SK-N-MC (cell line): Measurements from ENCODE around the gene CDK9.
A peak's percentile ranks its signal among the peaks of the same experiment; 100 is the strongest.

ENCODE experiments used
- DNase-seq: peaks from one replicate; pipeline ENCODE4 v3.0.0-alpha.2; 2011; ENCODE audit warnings: low read depth, low spot score
- H3K27ac ChIP-seq: fragments of 200-600 bp; sonication (generic); 2 replicates; pipeline ENCODE4 v1.5.1; 2016; ENCODE audit warnings: mixed run types
- H3K36me3 ChIP-seq: fragments of 200-600 bp; sonication (generic); 2 replicates; pipeline ENCODE4 v1.6.1; 2017; ENCODE audit warnings: antibody characterized with exemption, low read length, mixed read lengths; ENCODE audit not compliant: insufficient read depth
- H3K4me3 ChIP-seq: fragments of 200-600 bp; sonication (generic); 2 replicates; pipeline ENCODE4 v1.5.1; 2016
- H3K9ac ChIP-seq: fragments of 200-600 bp; sonication (generic); 2 replicates; pipeline ENCODE4 v1.8.0; 2017; ENCODE audit warnings: mixed run types, mixed read lengths; ENCODE audit not compliant: insufficient read length
- H3K9me3 ChIP-seq: fragments of 200-600 bp; sonication (generic); 2 replicates; pipeline ENCODE4 v1.6.1; 2017; ENCODE audit warnings: low read depth, mild to moderate bottlenecking, antibody characterized with exemption, low read length, moderate library complexity, mixed read lengths
- EZH2 ChIP-seq: fragments of 200-600 bp; sonication (generic); IDR thresholded peaks from one replicate; pipeline ENCODE4 v1.6.1; 2017; ENCODE audit warnings: antibody characterized with exemption
- FOXP2 ChIP-seq: optimal IDR thresholded peaks from 2 replicates; pipeline ENCODE3; 2011; ENCODE audit warnings: mild to moderate bottlenecking, moderate library complexity; ENCODE audit not compliant: insufficient read depth; ENCODE audit errors: extremely low read length, control extremely low read depth
- POLR2AphosphoS5 ChIP-seq: IDR thresholded peaks from 2 replicates; pipeline ENCODE4 v1.6.1; 2012; ENCODE audit warnings: mild to moderate bottlenecking, low read depth, low read length, borderline replicate concordance

Gene CDK9

DNA sequence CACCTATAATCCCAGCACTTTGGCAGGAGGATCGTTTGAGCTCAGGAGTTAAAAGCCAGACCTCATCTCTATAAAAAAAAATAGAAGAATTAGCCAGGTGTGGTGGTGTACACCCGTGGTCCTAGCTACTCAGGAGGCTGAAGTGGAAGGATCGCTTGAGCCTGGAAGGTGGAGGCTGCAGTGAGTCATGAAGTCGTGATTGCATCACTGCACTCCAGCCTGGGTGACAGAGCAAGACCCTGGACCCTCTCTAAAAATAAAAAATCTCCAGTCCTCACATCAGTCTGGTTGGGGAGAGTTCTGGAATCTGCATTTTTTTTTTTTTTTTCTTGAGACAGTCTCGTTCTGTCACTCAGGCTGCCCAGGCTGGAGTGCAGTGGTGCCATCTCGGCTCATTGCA lies 26.2 kb downstream of the CDK9 start:
- no peak for TF ChIP-seq POLR2AphosphoS5
- no peak for TF ChIP-seq EZH2
- no peak for TF ChIP-seq FOXP2
- Histone ChIP-seq H3K27ac (0 out of 2 replicates have a peak overlapping the region, but pooled peaks have one; percentile 1), H3K9ac (no peak overlapping the region), H3K9me3 (no peaks in the 10 kb centered on the region), H3K36me3 (peaks cover 25% of the 10 kb centered on the region; the same call in 1 of the 2 replicates), H3K4me3 (no peak overlapping the region)
- DNase-seq, result no peak

DNA sequence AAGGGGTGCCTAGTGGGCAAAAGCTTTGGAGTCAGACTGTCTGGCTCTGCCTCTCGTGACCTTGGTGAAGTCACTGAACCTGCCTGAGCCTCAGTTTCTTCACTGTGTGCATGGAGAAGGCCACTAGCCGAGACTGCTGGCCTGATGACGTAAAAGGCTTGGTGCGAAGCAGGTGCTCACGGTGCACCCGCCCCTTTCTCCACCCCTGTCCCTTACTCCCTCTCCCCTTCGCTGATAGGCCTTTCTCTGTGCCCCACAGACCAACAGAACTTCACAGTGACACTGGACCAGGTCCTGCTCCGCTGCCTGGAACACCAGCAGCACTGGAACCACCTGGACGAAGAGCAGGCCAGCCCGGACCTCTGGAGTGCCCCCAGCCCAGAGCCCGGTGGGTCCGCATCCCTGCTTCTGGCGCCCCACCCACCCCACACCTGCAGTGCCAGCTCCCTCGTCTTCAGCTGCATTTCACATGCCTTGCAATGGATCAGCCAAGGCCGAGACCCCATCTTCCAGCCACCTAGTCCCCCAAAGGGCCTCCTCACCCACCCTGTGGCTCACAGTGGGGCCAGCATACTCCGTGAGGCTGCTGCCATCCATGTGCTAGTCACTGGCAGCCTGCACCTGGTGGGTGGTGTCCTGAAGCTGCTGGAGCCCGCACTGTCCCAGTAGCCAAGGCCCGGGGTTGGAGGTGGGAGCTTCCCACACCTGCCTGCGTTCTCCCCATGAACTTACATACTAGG lies 27.3 kb downstream of the CDK9 start:
- Histone ChIP-seq H3K36me3 (peaks cover 27% of the 10 kb centered on the region; the same call in 1 of the 2 replicates), H3K4me3 (no peak overlapping the region), H3K9ac (no peak overlapping the region), H3K27ac (no peak overlapping the region), H3K9me3 (no peaks in the 10 kb centered on the region)
- TF ChIP-seq POLR2AphosphoS5 (no peak), EZH2 (no peak), FOXP2 (no peak)
- no peak for DNase-seq

DNA sequence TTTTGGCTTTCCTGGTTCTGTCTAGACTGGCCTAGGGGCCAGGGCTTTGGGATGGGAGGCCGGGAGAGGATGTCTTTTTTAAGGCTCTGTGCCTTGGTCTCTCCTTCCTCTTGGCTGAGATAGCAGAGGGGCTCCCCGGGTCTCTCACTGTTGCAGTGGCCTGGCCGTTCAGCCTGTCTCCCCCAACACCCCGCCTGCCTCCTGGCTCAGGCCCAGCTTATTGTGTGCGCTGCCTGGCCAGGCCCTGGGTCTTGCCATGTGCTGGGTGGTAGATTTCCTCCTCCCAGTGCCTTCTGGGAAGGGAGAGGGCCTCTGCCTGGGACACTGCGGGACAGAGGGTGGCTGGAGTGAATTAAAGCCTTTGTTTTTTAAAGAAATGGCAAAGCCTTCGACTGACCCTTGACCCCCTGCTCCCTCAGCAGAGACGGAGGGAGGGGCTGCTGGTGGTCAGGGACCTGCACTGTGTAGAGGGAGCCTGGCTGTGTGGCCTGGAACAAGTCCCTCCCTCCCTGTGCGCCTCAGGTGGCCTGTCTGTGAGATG lies 27.9 kb downstream of the CDK9 start:
- no peaks in the 10 kb centered on the region for H3K9me3 ChIP-seq
- peaks cover 22% of the 10 kb centered on the region; the same call in 1 of the 2 replicates for H3K36me3 ChIP-seq
- DNase-seq, result no peak
- H3K4me3 ChIP-seq, result no peak overlapping the region
- TF ChIP-seq POLR2AphosphoS5, result no peak
- TF ChIP-seq EZH2, result no peak
- TF ChIP-seq FOXP2, result no peak
- no peak overlapping the region for H3K27ac ChIP-seq
- H3K9ac ChIP-seq, result no peak overlapping the region

DNA sequence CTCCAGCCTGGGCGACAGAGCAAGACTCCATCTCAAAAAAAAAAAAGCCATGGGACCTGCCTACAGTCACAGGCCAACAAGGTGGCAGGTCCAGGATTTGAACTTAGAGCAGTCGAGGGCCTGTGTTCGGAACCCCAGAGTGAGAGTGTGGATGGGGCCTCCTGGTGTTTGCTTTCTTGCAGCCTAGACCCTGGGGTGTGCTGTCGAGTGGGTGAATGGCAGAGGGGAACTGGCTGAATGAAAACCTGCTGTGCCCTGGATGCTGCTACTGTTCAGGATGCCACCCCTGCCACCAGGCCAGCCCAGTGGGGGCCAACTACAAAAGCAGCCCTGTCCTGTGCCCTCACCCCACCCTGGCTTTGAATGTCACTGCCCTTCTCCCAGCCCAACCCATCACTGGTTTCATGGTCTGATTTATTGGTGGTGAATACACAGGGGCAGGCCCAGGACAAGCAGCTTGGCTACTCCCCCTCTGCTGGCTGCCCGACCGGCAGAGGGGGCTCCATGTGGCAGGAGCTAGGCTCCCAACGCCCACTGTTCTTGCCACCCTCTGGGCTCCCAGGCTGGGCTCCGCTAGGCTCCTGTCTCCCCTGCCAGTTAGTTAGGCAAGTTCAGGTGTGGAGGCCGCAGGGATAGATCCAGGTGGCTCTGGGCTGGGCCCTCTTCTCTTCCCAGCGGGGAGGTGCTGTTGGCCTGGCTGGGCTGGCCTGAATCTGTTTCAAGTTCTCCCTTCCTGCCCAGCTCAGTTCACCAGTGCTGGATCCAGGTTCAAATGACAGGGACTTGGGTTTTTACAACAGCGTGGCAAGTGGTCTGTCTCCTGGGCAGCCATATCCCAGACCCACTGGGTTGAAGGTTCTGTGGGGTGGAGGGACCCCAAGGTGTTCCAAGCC lies 29.0 kb downstream of the CDK9 start:
- Histone ChIP-seq H3K9me3 (no peaks in the 10 kb centered on the region), H3K27ac (no peak overlapping the region), H3K36me3 (peaks cover 20% of the 10 kb centered on the region; the same call in 1 of the 2 replicates), H3K9ac (no peak overlapping the region), H3K4me3 (no peak overlapping the region)
- DNase-seq, result no peak
- TF ChIP-seq FOXP2 (no peak), POLR2AphosphoS5 (no peak), EZH2 (no peak)

DNA sequence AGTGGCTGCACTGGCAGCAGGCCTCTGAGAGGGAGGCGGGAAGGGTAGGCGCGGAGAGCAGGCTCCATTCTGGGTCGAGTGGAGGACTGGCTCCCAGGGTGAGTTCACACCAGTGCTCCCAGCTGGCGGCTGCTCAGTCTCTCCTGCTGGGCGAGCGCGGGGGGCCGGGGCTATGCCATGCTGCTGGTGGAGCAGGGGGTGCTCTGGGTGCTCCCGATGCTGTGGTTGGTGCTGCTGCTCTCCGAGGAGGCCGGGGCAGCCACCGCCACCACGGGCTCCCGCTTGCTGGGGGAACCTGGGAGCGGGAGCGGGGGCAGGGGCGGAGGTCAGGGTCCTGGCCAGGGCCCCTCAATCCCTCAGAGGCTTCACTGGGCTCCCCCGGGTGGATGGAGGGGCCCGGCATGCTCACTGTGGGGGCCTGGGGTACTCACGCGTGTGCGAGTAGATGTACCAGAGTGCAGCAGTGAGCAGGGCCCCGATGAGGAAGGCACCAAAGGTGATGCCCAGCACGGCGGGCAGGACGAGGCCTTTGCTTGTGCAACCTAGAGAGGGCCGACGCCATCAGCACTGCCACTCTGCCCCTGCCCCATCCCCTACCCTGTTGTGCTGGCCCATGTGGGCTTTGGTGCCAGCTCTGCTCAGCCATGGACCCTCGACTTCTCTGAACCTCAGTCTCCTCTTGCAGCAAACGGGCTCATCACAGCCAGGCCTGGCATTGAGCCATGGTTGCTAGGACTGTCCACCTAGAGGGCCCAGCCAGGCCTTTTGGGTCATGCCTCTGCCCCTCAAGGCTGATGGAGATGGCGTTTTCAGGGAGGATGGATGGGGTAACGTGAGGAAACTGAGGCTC lies 29.9 kb downstream of the CDK9 start:
- Histone ChIP-seq H3K9ac (no peak overlapping the region), H3K36me3 (peaks cover 20% of the 10 kb centered on the region; the same call in 1 of the 2 replicates)
- DNase-seq, result no peak

DNA sequence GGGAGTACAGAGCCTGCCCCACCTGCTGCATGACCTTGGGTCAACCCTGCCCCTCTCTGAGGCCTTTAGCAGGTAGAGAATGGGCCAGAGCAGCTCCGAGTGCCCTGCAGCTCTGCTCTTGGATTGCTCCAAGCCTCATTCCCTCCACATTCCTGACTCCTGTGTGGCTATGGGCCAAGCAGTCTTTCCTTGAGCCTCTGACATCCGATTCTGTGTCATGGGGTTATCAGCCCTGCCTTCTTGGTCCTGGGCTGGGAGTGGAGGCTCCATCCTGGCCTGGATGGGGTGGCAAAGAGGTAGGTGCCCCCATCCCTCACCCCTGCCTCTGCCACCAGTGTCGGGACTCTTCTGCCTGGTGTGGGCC lies 30.5 kb downstream of the CDK9 start:
- TF ChIP-seq EZH2, result no peak
- TF ChIP-seq FOXP2, result no peak
- TF ChIP-seq POLR2AphosphoS5, result no peak
- DNase-seq, result no peak
- H3K4me3 ChIP-seq, result no peak overlapping the region
- no peak overlapping the region for H3K9ac ChIP-seq
- peaks cover 20% of the 10 kb centered on the region; the same call in 1 of the 2 replicates for H3K36me3 ChIP-seq
- no peaks in the 10 kb centered on the region for H3K9me3 ChIP-seq
- H3K27ac ChIP-seq, result no peak overlapping the region

More for the DNA sequence above, 29.9 kb downstream of the CDK9 start:
- Histone ChIP-seq H3K9me3 (no peaks in the 10 kb centered on the region), H3K4me3 (no peak overlapping the region), H3K27ac (no peak overlapping the region)
- TF ChIP-seq FOXP2, result no peak
- TF ChIP-seq EZH2, result no peak
- TF ChIP-seq POLR2AphosphoS5, result no peak

DNA sequence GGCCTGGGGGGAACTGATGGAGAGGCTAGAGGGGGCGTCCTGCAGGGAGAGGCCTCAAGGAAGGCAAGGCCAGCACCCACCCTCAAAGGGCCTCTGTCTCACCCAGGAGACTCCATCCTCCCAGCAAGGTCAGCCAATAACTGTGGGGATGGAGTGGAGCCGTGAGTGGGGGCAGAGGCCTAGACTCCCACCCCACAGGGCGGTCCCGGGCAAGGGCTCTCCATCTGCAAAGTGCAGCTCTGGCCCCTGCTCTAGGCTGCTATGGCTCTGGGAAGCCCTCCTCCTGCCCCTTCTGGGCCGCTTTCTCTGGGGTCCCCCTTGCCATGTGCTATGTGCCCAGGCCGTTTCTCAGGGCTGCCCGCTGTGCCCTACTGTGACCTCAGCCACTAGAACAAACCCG lies 30.9 kb downstream of the CDK9 start:
- Histone ChIP-seq H3K4me3 (no peak overlapping the region), H3K27ac (no peak overlapping the region), H3K9ac (no peak overlapping the region), H3K9me3 (no peaks in the 10 kb centered on the region), H3K36me3 (peaks cover 20% of the 10 kb centered on the region; the same call in 1 of the 2 replicates)
- TF ChIP-seq FOXP2 (no peak), EZH2 (no peak), POLR2AphosphoS5 (no peak)
- no peak for DNase-seq

DNA sequence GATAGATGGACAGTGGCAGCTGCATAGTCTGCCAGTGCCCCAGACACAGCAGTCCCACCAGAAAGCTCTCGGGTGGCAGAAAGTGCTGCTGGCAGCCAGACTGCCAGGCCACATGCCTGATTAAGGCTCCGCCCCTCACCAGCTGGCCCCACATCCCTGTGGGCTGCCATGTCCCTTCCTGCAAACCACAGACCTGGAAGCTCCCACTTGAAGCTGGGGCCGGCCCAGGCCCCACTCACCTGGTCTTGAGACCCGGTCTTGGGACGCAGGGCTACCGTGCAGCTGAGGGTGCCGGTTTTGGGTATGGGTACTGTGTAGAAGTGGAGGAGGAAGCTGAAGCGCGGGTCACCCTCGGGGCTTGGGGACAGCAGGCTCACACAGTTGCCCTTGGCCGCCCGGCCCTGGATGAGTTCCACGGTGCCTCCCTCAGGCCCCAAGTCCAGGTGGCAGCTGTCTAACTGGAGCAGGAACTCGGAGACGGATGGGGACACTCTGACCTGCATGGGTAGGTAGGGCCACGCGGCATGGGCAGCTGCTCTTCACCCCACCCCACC lies 32.1 kb downstream of the CDK9 start:
- Histone ChIP-seq H3K4me3 (no peak overlapping the region), H3K27ac (no peak overlapping the region), H3K9me3 (no peaks in the 10 kb centered on the region), H3K9ac (no peak overlapping the region), H3K36me3 (peaks cover 17% of the 10 kb centered on the region; the same call in 1 of the 2 replicates)
- no peak for TF ChIP-seq POLR2AphosphoS5
- TF ChIP-seq EZH2, result no peak
- TF ChIP-seq FOXP2, result no peak
- no peak for DNase-seq
